Endothelial cell of umbilical vein (primary cell): ENCODE data around the gene NMS. TPM values are rescaled to one million over a fixed set of nuclear protein-coding genes. Genes with fewer than 3 reads are reported as not detected.
"Not testable (repeated sequence)": the region's sequence is repeated elsewhere in the genome, so short reads cannot be mapped to it uniquely, and the experiment has no call there.

ENCODE experiments used
- BruUV-seq: library from RNA; stranded (reverse); fragments of 400-500 nt; replicated peaks from 2 replicates; lab custom pipeline; 2021; lab: Mats Ljungman, UMichigan
- CTCF ChIA-PET: fragments of 300-600, 350-600 bp; sonication (Branson Sonifier 250); formaldehyde crosslinking; loops from one replicate; lab custom pipeline; 2021; ENCODE audit warnings: antibody characterized with exemption, inconsistent platforms; lab: Charles Lee
- POLR2A ChIA-PET: fragments of 300-600, 350-600 bp; sonication (Branson Sonifier 250); formaldehyde crosslinking; loops from one replicate; lab custom pipeline; 2021; ENCODE audit warnings: antibody characterized with exemption, inconsistent platforms; lab: Charles Lee
- DNase-seq: peaks from one replicate; pipeline ENCODE4 v3.0.0-alpha.2; 2011; ENCODE audit warnings: low read depth, low spot score
- FAIRE-seq: peaks from 2 replicates; lab custom pipeline; 2011; peaks lifted over from hg19 to GRCh38; lab: Jason Lieb, UNC
- H2AFZ ChIP-seq: 2 replicates; pipeline ENCODE4 v1.6.0; 2012; ENCODE audit warnings: low read depth, low read length, control low read depth, inconsistent platforms
- H3K27ac ChIP-seq: 2 replicates; pipeline ENCODE4 v1.5.1; 2011; ENCODE audit warnings: low read depth, mild to moderate bottlenecking, control low read depth, low read length, moderate library complexity; ENCODE audit not compliant: insufficient read depth
- H3K27me3 ChIP-seq, 2 experiments: 2 replicates each; pipeline versions ENCODE4 v1.6.0 to v1.6.1; 2011; ENCODE audit warnings: low read length in 2 of 2, mixed read lengths in 1 of 2; ENCODE audit not compliant: control insufficient read depth in 2 of 2, insufficient read depth in 2 of 2
- H3K36me3 ChIP-seq, 2 experiments: 2 replicates in 1 of 2; 3 replicates in 1 of 2; pipeline ENCODE4 v1.5.1; 2011; ENCODE audit warnings: low read length in 2 of 2, mild to moderate bottlenecking in 1 of 2, moderate library complexity in 1 of 2; ENCODE audit not compliant: control insufficient read depth in 2 of 2, insufficient read depth in 2 of 2; ENCODE audit errors: extremely low read depth in 1 of 2
- H3K4me1 ChIP-seq: 3 replicates; pipeline ENCODE4 v1.5.1; 2011; ENCODE audit warnings: mild to moderate bottlenecking, low read length; ENCODE audit not compliant: control insufficient read depth, insufficient read depth; ENCODE audit errors: extremely low read depth
- H3K4me2 ChIP-seq: 2 replicates; pipeline ENCODE4 v1.6.1; 2011; ENCODE audit warnings: low read length, control low read depth, mixed read lengths; ENCODE audit not compliant: insufficient read depth
- H3K4me3 ChIP-seq, 3 experiments: fragments of 200-600 bp in 1 of 3; sonication (generic), shearing (Covaris generic) in 1 of 3; replicated peaks in 1 of 3; 2 replicates each; pipeline ENCODE4 v1.5.1; 2011 to 2016; ENCODE audit warnings: control low read depth in 3 of 3, low read length in 3 of 3, mild to moderate bottlenecking in 2 of 3, inconsistent platforms in 1 of 3, low read depth in 1 of 3, moderate library complexity in 1 of 3; ENCODE audit not compliant: insufficient read depth in 1 of 3
- H3K79me2 ChIP-seq: 2 replicates; pipeline ENCODE4 v1.6.0; 2012; ENCODE audit warnings: low read length, inconsistent platforms; ENCODE audit not compliant: control insufficient read depth, insufficient read depth
- H3K9ac ChIP-seq: replicated peaks from 2 replicates; pipeline ENCODE3; 2011; ENCODE audit warnings: low read length, control low read depth; ENCODE audit not compliant: insufficient read depth; ENCODE audit errors: extremely low read depth
- H3K9me1 ChIP-seq: replicated peaks from 3 replicates; pipeline ENCODE4 v1.6.0; 2011; ENCODE audit warnings: mild to moderate bottlenecking, low read length; ENCODE audit not compliant: control insufficient read depth, insufficient read depth; ENCODE audit errors: extremely low read depth
- H3K9me3 ChIP-seq: replicated peaks from 2 replicates; pipeline ENCODE4 v1.5.1; 2012; ENCODE audit warnings: low read length, inconsistent platforms; ENCODE audit not compliant: control insufficient read depth, insufficient read depth
- H4K20me1 ChIP-seq: replicated peaks from 2 replicates; pipeline ENCODE3; 2011; ENCODE audit warnings: mild to moderate bottlenecking, low read length; ENCODE audit not compliant: control insufficient read depth, insufficient read depth; ENCODE audit errors: extremely low read depth
- MAX ChIP-seq: IDR thresholded peaks from 2 replicates; pipeline ENCODE4 v1.6.1; 2011; ENCODE audit not compliant: insufficient read depth, insufficient read length
- MYC ChIP-seq: IDR thresholded peaks from one replicate; pipeline ENCODE4 v1.6.1; 2011; ENCODE audit warnings: mild to moderate bottlenecking, low read depth, low read length
- POLR2A ChIP-seq: IDR thresholded peaks from 2 replicates; pipeline ENCODE4 v1.6.1; 2012; ENCODE audit warnings: low read depth, mild to moderate bottlenecking, control low read depth, low read length
- POLR2AphosphoS5 ChIP-seq: IDR thresholded peaks from 2 replicates; pipeline ENCODE4 v1.6.1; 2012; ENCODE audit warnings: low read depth, mild to moderate bottlenecking, control low read depth, low read length, moderate library complexity; ENCODE audit not compliant: insufficient read depth
- dilution Hi-C: fragments of 300-500 bp; cut with MboI; formaldehyde crosslinking; loops from one replicate; pipeline ENCODE4 v1.15.0; 2019; ENCODE audit warnings: low sequenced_read_pairs; ENCODE audit not compliant: extremely low pct_ligation_motif_present
- intact Hi-C: fragments of 100-400 bp; cut with micrococcal nuclease; formaldehyde crosslinking; loops from one replicate; pipeline ENCODE4 v1.10.0; 2022
- polyA plus RNA-seq, 4 experiments: library from polyadenylated mRNA; depleted of rRNA in 3 of 4; stranded (reverse) in 3 of 4; unstranded in 1 of 4; fragments of >200 nt; gene quantifications; 2 replicates each; pipeline versions ENCODE4 v1.2.1 to v1.2.3, GENCODE V29; 2011 to 2012; ENCODE audit warnings: missing spikeins in 1 of 4
- total RNA-seq: library from RNA; stranded (reverse); gene quantifications from 2 replicates; pipeline ENCODE4 v1.2.3, GENCODE V29; 2021

The NMS gene
- total and polyA plus RNA-seq, 2 donors (not counting 3 experiments of a cell fraction or from before 2014, with no cell fraction given): not detected

GRCh38 chr2:100451734-100452133 is 18.5 kb upstream of the NMS start:
- ChIA-PET CTCF (no interaction called here), POLR2A (no interaction called here)
- no peaks in the 10 kb centered on the region for H3K4me1 ChIP-seq
- TF ChIP-seq POLR2A: no peak
- no peak for TF ChIP-seq MAX
- H3K27ac ChIP-seq: no peak overlapping the region
- no peak overlapping the region for H3K9ac ChIP-seq
- H2AFZ ChIP-seq: no peak overlapping the region
- no peaks in the 10 kb centered on the region for H3K27me3 ChIP-seq
- no peaks in the 10 kb centered on the region for H3K9me1 ChIP-seq
- FAIRE-seq (no peak), DNase-seq (no peak)
- dilution Hi-C loops: no loop called here
- no peaks in the 10 kb centered on the region for H3K36me3 ChIP-seq
- no peak overlapping the region for H3K4me3 ChIP-seq
- no peaks in the 10 kb centered on the region for H4K20me1 ChIP-seq
- no peaks in the 10 kb centered on the region for H3K9me3 ChIP-seq
- no peaks in the 10 kb centered on the region for H3K79me2 ChIP-seq
- H3K4me2 ChIP-seq: no peak overlapping the region
- intact Hi-C loops: no loop called here
- no TSS peak for BruUV-seq

GRCh38 chr2:100453853-100454252 is 16.4 kb upstream of the NMS start:
- ChIA-PET POLR2A (no interaction called here), CTCF (no interaction called here)
- no peaks in the 10 kb centered on the region for H3K79me2 ChIP-seq
- H3K4me1 ChIP-seq: no peaks in the 10 kb centered on the region
- no peaks in the 10 kb centered on the region for H3K9me1 ChIP-seq
- H3K36me3 ChIP-seq: no peaks in the 10 kb centered on the region
- no peaks in the 10 kb centered on the region for H4K20me1 ChIP-seq
- dilution Hi-C loops (no loop called here), intact Hi-C loops (no loop called here)
- TF ChIP-seq POLR2AphosphoS5 (no peak), MYC (no peak)
- BruUV-seq: no TSS peak
- no peak overlapping the region for H3K4me3 ChIP-seq
- H3K9ac ChIP-seq: no peak overlapping the region
- H3K9me3 ChIP-seq: no peaks in the 10 kb centered on the region
- H3K27me3 ChIP-seq: no peaks in the 10 kb centered on the region
- H3K4me2 ChIP-seq: no peak overlapping the region
- no peak overlapping the region for H3K27ac ChIP-seq
- no peak overlapping the region for H2AFZ ChIP-seq
- FAIRE-seq (no peak), DNase-seq (no peak)

- H3K4me2 ChIP-seq, H3K27ac ChIP-seq, H4K20me1 ChIP-seq, H2AFZ ChIP-seq, intact Hi-C loops, DNase-seq, H3K9me3 ChIP-seq, H3K4me3 ChIP-seq, H3K79me2 ChIP-seq, H3K9ac ChIP-seq, H3K36me3 ChIP-seq, POLR2A ChIA-PET, H3K27me3 ChIP-seq, H3K4me1 ChIP-seq, FAIRE-seq, BruUV-seq, dilution Hi-C loops, H3K9me1 ChIP-seq: not testable (repeated sequence)
- CTCF ChIA-PET: interaction anchor here (0.6 kb wide), 1 partner anchor 157 kb away, joined by 4 read pairs; no protein-coding TSS in a partner anchor
Measured at GRCh38 chr2:100456357-100456756, 13.9 kb upstream of the NMS start.
